ENCODE data around the gene TFDP2. TPM values are rescaled to one million over a fixed set of nuclear protein-coding genes. Genes with fewer than 3 reads are reported as not detected.

The TFDP2 gene
- total and polyA plus RNA-seq, 9 of the 15 experiments (the other 6 are each of a cell fraction or from before 2014, with no cell fraction given) = 95.6 to 179 (median 126) TPM

- no peaks in the 10 kb centered on the region for H3K9me1 ChIP-seq (ENCODE audit: control insufficient read depth, insufficient read depth, low read length)
- CTCF ChIA-PET (ENCODE audit: low intra/inter-chr PET ratio) = no interaction called here
- no peak for TF ChIP-seq ZNF639 (CRISPR knock-in tag; conservative IDR thresholded peaks at IDR 0.05 in 1 of 2, IDR thresholded peaks at IDR 0.05 in 1 of 2)
- no peak for TF ChIP-seq SAP30 (IDR thresholded peaks at IDR 0.05; ENCODE audit: borderline replicate concordance, insufficient read depth, low read depth, low read length, poor library complexity, severe bottlenecking)
- no peak for TF ChIP-seq GMEB1 (CRISPR knock-in tag; IDR thresholded peaks at IDR 0.05)
- no peak for TF ChIP-seq ZNF551 (CRISPR knock-in tag; IDR thresholded peaks at IDR 0.05)
- no peak for TF ChIP-seq DIDO1 (tag; IDR thresholded peaks at IDR 0.05; ENCODE audit: low read depth)
- TF ChIP-seq MBD1 (CRISPR knock-in tag; IDR thresholded peaks at IDR 0.05) = no peak
- no peak for TF ChIP-seq CBFA2T3 (IDR thresholded peaks at IDR 0.05)
- TF ChIP-seq ATF6 (CRISPR knock-in tag; IDR thresholded peaks at IDR 0.05) = no peak
- no peak for TF ChIP-seq THRB (CRISPR knock-in tag; conservative IDR thresholded peaks at IDR 0.05)
Measured at GRCh38 chr3:142072816-142073215, 76.5 kb downstream of the TFDP2 start.

More at GRCh38 chr3:142072816-142073215, 76.5 kb downstream of the TFDP2 start:
- Histone ChIP-seq H3K4me2 (ENCODE audit: insufficient read depth, low read length) (no peak overlapping the region), H3K27ac (ENCODE audit: extremely low read depth, low read depth, low read length) (no peak overlapping the region), H3K27me3 (ENCODE audit: control insufficient read depth in 2 of 2, insufficient read depth in 2 of 2, low read length in 2 of 2) (no peaks in the 10 kb centered on the region), H3K9ac (ENCODE audit: insufficient read depth in 1 of 2, low read depth in 2 of 2, low read length in 2 of 2) (no peak overlapping the region), H3K79me2 (ENCODE audit: control insufficient read depth, insufficient read depth, low read length) (no peaks in the 10 kb centered on the region), H4K20me1 (replicated peaks; ENCODE audit: control insufficient read depth, insufficient read depth, low read length) (no peaks in the 10 kb centered on the region), H3K36me3 (ENCODE audit: control insufficient read depth, insufficient read depth, low read length) (no peaks in the 10 kb centered on the region), H3K4me3 (no peak overlapping the region), H3K4me1 (replicated peaks in 1 of 2; ENCODE audit: control insufficient read depth in 2 of 2, insufficient read depth in 2 of 2, low read length in 2 of 2) (no peaks in the 10 kb centered on the region; a peak in 1 of 5 replicates), H3K9me3 (replicated peaks; ENCODE audit: control insufficient read depth, insufficient read depth, low read depth, low read length) (no peaks in the 10 kb centered on the region), H2AFZ (ENCODE audit: low read depth, low read length) (no peak overlapping the region)
- POLR2A ChIA-PET = interaction anchor here (0.7 to 1.1 kb wide), 2 partner anchors 12 to 381 kb away, joined by 3 to 4 read pairs; no protein-coding TSS in a partner anchor
- DNase-seq (ENCODE audit: extremely low read depth in 1 of 4, low spot score in 3 of 4) (no peak), FAIRE-seq (no peak), ATAC-seq (no peak)
- 59% methylated on average over 3 of the region's 3 CpGs for WGBS (ENCODE audit: insufficient coverage, low coverage, missing lambda C conversion rate)
- BruUV-seq (replicated peaks) = no TSS peak
- intact Hi-C loops (cut with micrococcal nuclease) (no loop called here), in situ Hi-C loops (cut with MboI) (no loop called here)

Measured in K562 (cell line).